HG03060 (cell line): ENCODE measurements around the gene TIMM8A.
A peak's percentile ranks its signal among the peaks of the same experiment; 100 is the strongest.

ENCODE experiments used
- ATAC-seq: cut with Tn5 transposase; IDR thresholded peaks from one replicate; pipeline ENCODE4 v1.9.1; 2021; ENCODE audit warnings: low read depth, moderate number of reproducible peaks; ENCODE audit not compliant: unreplicated experiment

Gene TIMM8A

GRCh38 chrX:101348452-101349192, at the start of gene TIMM8A:
Gene TIMM8A (minus strand): TSS chrX:101348742. CDS start chrX:101348664, 78 bp downstream.
- ATAC-seq, result peak; percentile 78

- ATAC-seq, result no peak
These were observed 49.2 kb upstream of the TIMM8A start for GRCh38 chrX:101397779-101398178.

- ATAC-seq, result no peak
These were observed 47.2 kb upstream of the TIMM8A start for GRCh38 chrX:101395789-101396188.

- no peak for ATAC-seq
These were observed 45.8 kb upstream of the TIMM8A start for GRCh38 chrX:101394372-101394771.

GRCh38 chrX:101393530-101394305, 45.2 kb upstream of the TIMM8A start:
- ATAC-seq, result no peak

- ATAC-seq, result no peak
These were observed 43.3 kb upstream of the TIMM8A start for GRCh38 chrX:101391831-101392230.

- peak; percentile 54 for ATAC-seq
These were observed 42.4 kb upstream of the TIMM8A start, which contains the start of gene RPL36A for GRCh38 chrX:101390664-101391525. Gene RPL36A (plus strand): TSS chrX:101391011. CDS start chrX:101391044, 33 bp downstream.

- ATAC-seq, result no peak
These were observed 40.1 kb upstream of the TIMM8A start for GRCh38 chrX:101388604-101389003.

GRCh38 chrX:101386542-101386885, 38.0 kb upstream of the TIMM8A start:
- ATAC-seq, result no peak

- peak; percentile 63 for ATAC-seq
These were observed 37.4 kb upstream of the TIMM8A start, which contains the start of gene BTK for GRCh38 chrX:101385795-101386541. Gene BTK (minus strand): TSS chrX:101386191. CDS start chrX:101375284, 10,907 bp downstream.

- ATAC-seq, result no peak
These were observed 36.6 kb upstream of the TIMM8A start for GRCh38 chrX:101385026-101385684.

GRCh38 chrX:101383679-101384205, 35.2 kb upstream of the TIMM8A start:
- peak; percentile 70 for ATAC-seq

- no peak for ATAC-seq
These were observed 29.0 kb upstream of the TIMM8A start for GRCh38 chrX:101377547-101377946.

GRCh38 chrX:101370888-101371504, 22.5 kb upstream of the TIMM8A start:
- peak; percentile 70 for ATAC-seq

- ATAC-seq, result no peak
These were observed 21.1 kb upstream of the TIMM8A start for GRCh38 chrX:101369687-101370086.

- no peak for ATAC-seq
These were observed 20.3 kb upstream of the TIMM8A start for GRCh38 chrX:101368800-101369199.

GRCh38 chrX:101365301-101365795, 16.8 kb upstream of the TIMM8A start:
- ATAC-seq, result no peak

- ATAC-seq, result no peak
These were observed 14.2 kb upstream of the TIMM8A start for GRCh38 chrX:101362757-101363156.

GRCh38 chrX:101362116-101362515, 13.6 kb upstream of the TIMM8A start:
- no peak for ATAC-seq
